ENCODE data around the gene PZP.
"Not testable (repeated sequence)": the region's sequence is repeated elsewhere in the genome, so short reads cannot be mapped to it uniquely, and the experiment has no call there.

Gene PZP

GRCh38 chr12:9180810-9181209 lies 27.4 kb downstream of the PZP start:
- no peak for DNase-seq

- no peak for DNase-seq
Observed at GRCh38 chr12:9179781-9180180, 28.4 kb downstream of the PZP start.

GRCh38 chr12:9169979-9170634 lies 38.1 kb downstream of the PZP start:
- no peak for DNase-seq

GRCh38 chr12:9167345-9167744 lies 40.9 kb downstream of the PZP start:
- not testable (repeated sequence) for DNase-seq

GRCh38 chr12:9163392-9163791 lies 44.8 kb downstream of the PZP start:
- no peak for DNase-seq

GRCh38 chr12:9156119-9156518 lies 52.1 kb downstream of the PZP start:
- no peak for DNase-seq

- DNase-seq, result no peak
Observed at GRCh38 chr12:9149372-9149771, 58.8 kb downstream of the PZP start.

GRCh38 chr12:9148926-9149325 lies 59.3 kb downstream of the PZP start:
- no peak for DNase-seq

GRCh38 chr12:9147461-9147860 lies 60.7 kb downstream of the PZP start:
- DNase-seq, result no peak

- no peak for DNase-seq
Observed at GRCh38 chr12:9144730-9145106, 63.5 kb downstream of the PZP start.

- no peak for DNase-seq
Observed at GRCh38 chr12:9143929-9144729, 64.1 kb downstream of the PZP start.

GRCh38 chr12:9143137-9143536 lies 65.1 kb downstream of the PZP start:
- DNase-seq, result no peak

GRCh38 chr12:9139588-9140290 lies 68.5 kb downstream of the PZP start:
- DNase-seq, result not testable (repeated sequence)

- DNase-seq, result no peak
Observed at GRCh38 chr12:9135903-9136310, 72.3 kb downstream of the PZP start.

GRCh38 chr12:9134981-9135628 lies 73.1 kb downstream of the PZP start:
- DNase-seq, result no peak

- peak; percentile 10 for DNase-seq
Observed at GRCh38 chr12:9133216-9133916, 74.8 kb downstream of the PZP start.

- DNase-seq, result no peak
Observed at GRCh38 chr12:9132008-9132535, 76.1 kb downstream of the PZP start.

GRCh38 chr12:9130244-9130643 lies 78.0 kb downstream of the PZP start:
- DNase-seq, result no peak

GRCh38 chr12:9127936-9128663 lies 80.1 kb downstream of the PZP start:
- no peak for DNase-seq

GRCh38 chr12:9127484-9127883 lies 80.7 kb downstream of the PZP start:
- DNase-seq, result no peak

- no peak for DNase-seq
Observed at GRCh38 chr12:9124383-9125031, 83.7 kb downstream of the PZP start.

Data from fibroblast of upper back skin (primary cell).